Prostate gland (tissue), 2 donors: ENCODE measurements around the gene SLCO2B1.

Source experiments
- POLR2A ChIP-seq: fragments of 450-650 bp; IDR thresholded peaks from one replicate; pipeline ENCODE4 v1.6.1; 2016; ENCODE audit warnings: antibody characterized with exemption, mild to moderate bottlenecking
- TF ChIP-seq, protein P1 (sequence below), 4 experiments: fragments of 200-600 bp in 2 of 4; fragments of 450-650 bp in 2 of 4; sonication (generic) in 2 of 4; IDR thresholded peaks; 1 replicate in 3 of 4; 2 replicates in 1 of 4; pipeline ENCODE4 v1.5.1; 2016 to 2019; ENCODE audit warnings: antibody characterized with exemption in 4 of 4, mild to moderate bottlenecking in 2 of 4, moderate library complexity in 2 of 4

- TF ChIP-seq POLR2A: no peak
- TF ChIP-seq, protein P1, sequence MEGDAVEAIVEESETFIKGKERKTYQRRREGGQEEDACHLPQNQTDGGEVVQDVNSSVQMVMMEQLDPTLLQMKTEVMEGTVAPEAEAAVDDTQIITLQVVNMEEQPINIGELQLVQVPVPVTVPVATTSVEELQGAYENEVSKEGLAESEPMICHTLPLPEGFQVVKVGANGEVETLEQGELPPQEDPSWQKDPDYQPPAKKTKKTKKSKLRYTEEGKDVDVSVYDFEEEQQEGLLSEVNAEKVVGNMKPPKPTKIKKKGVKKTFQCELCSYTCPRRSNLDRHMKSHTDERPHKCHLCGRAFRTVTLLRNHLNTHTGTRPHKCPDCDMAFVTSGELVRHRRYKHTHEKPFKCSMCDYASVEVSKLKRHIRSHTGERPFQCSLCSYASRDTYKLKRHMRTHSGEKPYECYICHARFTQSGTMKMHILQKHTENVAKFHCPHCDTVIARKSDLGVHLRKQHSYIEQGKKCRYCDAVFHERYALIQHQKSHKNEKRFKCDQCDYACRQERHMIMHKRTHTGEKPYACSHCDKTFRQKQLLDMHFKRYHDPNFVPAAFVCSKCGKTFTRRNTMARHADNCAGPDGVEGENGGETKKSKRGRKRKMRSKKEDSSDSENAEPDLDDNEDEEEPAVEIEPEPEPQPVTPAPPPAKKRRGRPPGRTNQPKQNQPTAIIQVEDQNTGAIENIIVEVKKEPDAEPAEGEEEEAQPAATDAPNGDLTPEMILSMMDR (IDR thresholded peaks at IDR 0.05): no peak
Observed at GRCh38 chr11:75158241-75158640, 7.3 kb downstream of the SLCO2B1 start.
